Measurements from ENCODE around the gene MED7. TPM values are rescaled to one million over a fixed set of nuclear protein-coding genes. Genes with fewer than 3 reads are reported as not detected.

MED7 gene
- total and polyA plus RNA-seq, 2 of the 13 experiments (the other 11 are each of a cell fraction or from before 2014, with no cell fraction given) = 9.2 to 9.4 TPM

DNA sequence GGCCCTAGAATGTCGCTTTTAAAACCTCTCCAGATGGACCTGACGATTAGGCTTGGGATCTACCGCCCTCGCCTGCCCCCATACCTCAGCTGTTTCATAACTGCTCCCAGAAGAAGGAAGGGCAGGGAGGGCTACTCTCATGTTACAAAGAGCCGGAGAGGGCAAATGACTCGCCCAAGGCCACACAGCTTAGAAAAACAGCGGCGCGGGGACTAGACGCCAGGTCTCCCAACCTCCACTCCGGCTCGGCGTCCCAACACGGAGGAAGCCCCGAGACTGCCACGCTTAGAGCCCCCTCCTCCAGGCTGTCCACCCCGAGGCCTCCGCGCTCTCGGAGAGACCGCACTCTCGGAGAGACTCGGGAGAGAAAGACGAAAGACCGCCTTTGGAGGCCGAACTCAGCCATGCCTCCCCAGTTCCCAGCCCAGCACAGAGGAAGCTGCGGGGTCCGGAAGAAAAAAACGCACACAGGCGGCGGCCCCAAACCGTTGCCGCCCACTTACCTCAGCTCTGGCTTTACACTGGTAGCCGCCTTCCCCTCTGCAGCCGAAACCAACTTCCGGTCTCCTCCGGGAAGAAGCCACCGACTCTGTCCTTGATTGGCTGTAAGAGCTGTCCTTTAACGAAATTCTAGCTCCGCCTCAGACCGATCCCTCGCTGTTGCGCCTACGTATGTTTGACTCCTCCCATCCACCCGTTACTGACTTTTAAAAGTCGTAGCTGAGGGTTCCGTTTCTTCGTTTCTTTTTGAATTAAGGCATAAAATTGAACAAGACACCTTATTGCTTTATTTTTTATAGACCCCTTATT, at the start of gene MED7 (continued):
- TF ChIP-seq ATF7 (IDR thresholded peaks at IDR 0.05) (no peak), ATF7 (CRISPR knock-in tag; IDR thresholded peaks at IDR 0.05) (no peak), FOXJ3 (CRISPR knock-in tag; IDR thresholded peaks at IDR 0.05; ENCODE audit: borderline replicate concordance) (no peak), ZNF788 (CRISPR knock-in tag; IDR thresholded peaks at IDR 0.05; ENCODE audit: borderline replicate concordance) (peak; percentile 39; the same call in 1 of the 2 replicates), NR2F1 (CRISPR knock-in tag; IDR thresholded peaks at IDR 0.05) (no peak), IKZF4 (CRISPR knock-in tag; IDR thresholded peaks at IDR 0.05; ENCODE audit: borderline replicate concordance, low read depth, not compliant biosample characterization) (no peak), SMAD9 (CRISPR knock-in tag; IDR thresholded peaks at IDR 0.05) (0 out of 2 replicates have a peak, but pooled peaks have one; percentile 87), HNF4A (CRISPR knock-in tag; IDR thresholded peaks at IDR 0.05) (no peak), NFYB (CRISPR knock-in tag; IDR thresholded peaks at IDR 0.05) (peak; percentile 90), ZNF670 (CRISPR knock-in tag; IDR thresholded peaks at IDR 0.05; ENCODE audit: borderline replicate concordance) (peak; percentile 33; the same call in 1 of the 2 replicates), ZNF557 (CRISPR knock-in tag; IDR thresholded peaks at IDR 0.05) (no peak), SETDB1 (CRISPR knock-in tag; IDR thresholded peaks at IDR 0.05; ENCODE audit: borderline replicate concordance) (no peak), ZSCAN29 (CRISPR knock-in tag; conservative IDR thresholded peaks at IDR 0.05) (no peak), BHLHE40 (IDR thresholded peaks at IDR 0.05; ENCODE audit: low read length) (no peak), ZNF17 (CRISPR knock-in tag; IDR thresholded peaks at IDR 0.05) (no peak), IRF2 (CRISPR knock-in tag; IDR thresholded peaks at IDR 0.05) (0 out of 2 replicates have a peak, but pooled peaks have one; percentile 35), KAT7 (CRISPR knock-in tag; IDR thresholded peaks at IDR 0.05; ENCODE audit: borderline replicate concordance) (peak; percentile 74; the same call in 1 of the 2 replicates), ZNF839 (CRISPR knock-in tag; IDR thresholded peaks at IDR 0.05; ENCODE audit: borderline replicate concordance) (no peak), NFRKB (IDR thresholded peaks at IDR 0.05) (no peak), ZNF432 (CRISPR knock-in tag; IDR thresholded peaks at IDR 0.05; ENCODE audit: borderline replicate concordance) (no peak), ZNF724P (CRISPR knock-in tag; IDR thresholded peaks at IDR 0.05; ENCODE audit: borderline replicate concordance) (no peak)
- TF ChIP-seq, protein P1, sequence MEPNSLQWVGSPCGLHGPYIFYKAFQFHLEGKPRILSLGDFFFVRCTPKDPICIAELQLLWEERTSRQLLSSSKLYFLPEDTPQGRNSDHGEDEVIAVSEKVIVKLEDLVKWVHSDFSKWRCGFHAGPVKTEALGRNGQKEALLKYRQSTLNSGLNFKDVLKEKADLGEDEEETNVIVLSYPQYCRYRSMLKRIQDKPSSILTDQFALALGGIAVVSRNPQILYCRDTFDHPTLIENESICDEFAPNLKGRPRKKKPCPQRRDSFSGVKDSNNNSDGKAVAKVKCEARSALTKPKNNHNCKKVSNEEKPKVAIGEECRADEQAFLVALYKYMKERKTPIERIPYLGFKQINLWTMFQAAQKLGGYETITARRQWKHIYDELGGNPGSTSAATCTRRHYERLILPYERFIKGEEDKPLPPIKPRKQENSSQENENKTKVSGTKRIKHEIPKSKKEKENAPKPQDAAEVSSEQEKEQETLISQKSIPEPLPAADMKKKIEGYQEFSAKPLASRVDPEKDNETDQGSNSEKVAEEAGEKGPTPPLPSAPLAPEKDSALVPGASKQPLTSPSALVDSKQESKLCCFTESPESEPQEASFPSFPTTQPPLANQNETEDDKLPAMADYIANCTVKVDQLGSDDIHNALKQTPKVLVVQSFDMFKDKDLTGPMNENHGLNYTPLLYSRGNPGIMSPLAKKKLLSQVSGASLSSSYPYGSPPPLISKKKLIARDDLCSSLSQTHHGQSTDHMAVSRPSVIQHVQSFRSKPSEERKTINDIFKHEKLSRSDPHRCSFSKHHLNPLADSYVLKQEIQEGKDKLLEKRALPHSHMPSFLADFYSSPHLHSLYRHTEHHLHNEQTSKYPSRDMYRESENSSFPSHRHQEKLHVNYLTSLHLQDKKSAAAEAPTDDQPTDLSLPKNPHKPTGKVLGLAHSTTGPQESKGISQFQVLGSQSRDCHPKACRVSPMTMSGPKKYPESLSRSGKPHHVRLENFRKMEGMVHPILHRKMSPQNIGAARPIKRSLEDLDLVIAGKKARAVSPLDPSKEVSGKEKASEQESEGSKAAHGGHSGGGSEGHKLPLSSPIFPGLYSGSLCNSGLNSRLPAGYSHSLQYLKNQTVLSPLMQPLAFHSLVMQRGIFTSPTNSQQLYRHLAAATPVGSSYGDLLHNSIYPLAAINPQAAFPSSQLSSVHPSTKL (CRISPR knock-in tag; IDR thresholded peaks at IDR 0.05) = peak; percentile 13; the same call in 1 of the 2 replicates
- TF ChIP-seq, protein P2, sequence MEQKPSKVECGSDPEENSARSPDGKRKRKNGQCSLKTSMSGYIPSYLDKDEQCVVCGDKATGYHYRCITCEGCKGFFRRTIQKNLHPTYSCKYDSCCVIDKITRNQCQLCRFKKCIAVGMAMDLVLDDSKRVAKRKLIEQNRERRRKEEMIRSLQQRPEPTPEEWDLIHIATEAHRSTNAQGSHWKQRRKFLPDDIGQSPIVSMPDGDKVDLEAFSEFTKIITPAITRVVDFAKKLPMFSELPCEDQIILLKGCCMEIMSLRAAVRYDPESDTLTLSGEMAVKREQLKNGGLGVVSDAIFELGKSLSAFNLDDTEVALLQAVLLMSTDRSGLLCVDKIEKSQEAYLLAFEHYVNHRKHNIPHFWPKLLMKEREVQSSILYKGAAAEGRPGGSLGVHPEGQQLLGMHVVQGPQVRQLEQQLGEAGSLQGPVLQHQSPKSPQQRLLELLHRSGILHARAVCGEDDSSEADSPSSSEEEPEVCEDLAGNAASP (CRISPR knock-in tag; IDR thresholded peaks at IDR 0.05; ENCODE audit: borderline replicate concordance) = peak; percentile 36
